ENCODE data around the gene ZNF292. TPM values are rescaled to one million over a fixed set of nuclear protein-coding genes. Genes with fewer than 3 reads are reported as not detected.
"Not testable (repeated sequence)": the region's sequence is repeated elsewhere in the genome, so short reads cannot be mapped to it uniquely, and the experiment has no call there.

ZNF292 gene
- total and polyA plus RNA-seq, 8 donors: 1.9 to 106 (median 21.1) TPM

DNA sequence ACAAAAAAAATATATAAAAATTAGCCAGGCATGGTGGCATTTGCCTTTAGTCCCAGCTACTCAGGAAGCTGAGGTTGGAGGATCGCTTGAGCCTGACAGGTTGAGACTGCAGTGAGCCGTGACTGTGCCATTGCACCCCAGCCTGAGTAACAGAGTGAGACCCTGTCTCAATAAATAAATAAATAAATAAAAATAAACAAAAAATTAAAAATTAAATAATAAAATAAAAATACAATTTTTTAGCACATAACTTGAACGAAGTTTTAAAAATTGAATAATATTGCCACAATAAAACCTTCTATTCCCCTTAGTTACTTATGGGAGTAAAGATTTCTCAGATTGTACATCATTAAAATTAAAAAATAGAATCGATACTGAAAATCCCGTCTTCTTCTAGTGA lies 31.3 kb upstream of the ZNF292 start:
- Histone ChIP-seq H3K36me3 (no peaks in the 10 kb centered on the region), H3K4me1 (peaks cover 0 to 4% (median 0%) of the 10 kb centered on the region in 4 donors), H3K9me3 (peaks cover 0 to 10% (median 7%) of the 10 kb centered on the region in 4 donors), H3K27me3 (peaks cover 0 to 23% (median 7%) of the 10 kb centered on the region in 3 donors), H3K27ac (no peak overlapping the region), H3K4me3 (no peak overlapping the region)
- intact Hi-C loops (cut with DNase I; ENCODE audit: low total_unique reads): no loop called here
- 92 to 97% (median 95%) methylated on average over 5 of the region's 5 CpGs for WGBS, 5 donors
- TF ChIP-seq POLR2A (IDR thresholded peaks at IDR 0.05) (no peak), POLR2AphosphoS5 (IDR thresholded peaks at IDR 0.05) (no peak), EP300 (IDR thresholded peaks at IDR 0.05) (no peak)
- TF ChIP-seq, protein P1, sequence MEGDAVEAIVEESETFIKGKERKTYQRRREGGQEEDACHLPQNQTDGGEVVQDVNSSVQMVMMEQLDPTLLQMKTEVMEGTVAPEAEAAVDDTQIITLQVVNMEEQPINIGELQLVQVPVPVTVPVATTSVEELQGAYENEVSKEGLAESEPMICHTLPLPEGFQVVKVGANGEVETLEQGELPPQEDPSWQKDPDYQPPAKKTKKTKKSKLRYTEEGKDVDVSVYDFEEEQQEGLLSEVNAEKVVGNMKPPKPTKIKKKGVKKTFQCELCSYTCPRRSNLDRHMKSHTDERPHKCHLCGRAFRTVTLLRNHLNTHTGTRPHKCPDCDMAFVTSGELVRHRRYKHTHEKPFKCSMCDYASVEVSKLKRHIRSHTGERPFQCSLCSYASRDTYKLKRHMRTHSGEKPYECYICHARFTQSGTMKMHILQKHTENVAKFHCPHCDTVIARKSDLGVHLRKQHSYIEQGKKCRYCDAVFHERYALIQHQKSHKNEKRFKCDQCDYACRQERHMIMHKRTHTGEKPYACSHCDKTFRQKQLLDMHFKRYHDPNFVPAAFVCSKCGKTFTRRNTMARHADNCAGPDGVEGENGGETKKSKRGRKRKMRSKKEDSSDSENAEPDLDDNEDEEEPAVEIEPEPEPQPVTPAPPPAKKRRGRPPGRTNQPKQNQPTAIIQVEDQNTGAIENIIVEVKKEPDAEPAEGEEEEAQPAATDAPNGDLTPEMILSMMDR (IDR thresholded peaks at IDR 0.05): no peak
- no peak for DNase-seq

DNA sequence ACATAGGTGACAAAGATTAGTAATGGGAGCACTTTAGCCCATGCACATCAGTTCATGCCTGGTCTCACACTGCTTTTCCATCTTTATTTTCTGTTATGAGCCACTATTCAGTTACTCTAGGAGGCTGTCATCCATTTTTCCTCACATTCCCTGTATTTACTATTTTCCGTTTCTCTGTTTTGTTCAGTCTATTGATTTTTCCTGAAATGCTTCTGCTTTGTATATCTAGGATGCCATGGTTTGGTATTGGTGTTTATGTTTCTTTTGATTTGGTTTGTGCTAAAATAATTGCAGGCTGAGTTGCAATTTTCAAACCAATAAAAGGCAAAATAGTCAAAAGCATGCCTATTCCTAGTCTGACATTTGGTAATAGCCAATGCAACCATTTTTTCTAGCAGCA lies 28.9 kb upstream of the ZNF292 start:
- no peak overlapping the region for H3K27ac ChIP-seq
- DNase-seq: no peak
- TF ChIP-seq POLR2AphosphoS5 (IDR thresholded peaks at IDR 0.05) (no peak), EP300 (IDR thresholded peaks at IDR 0.05) (no peak), POLR2A (IDR thresholded peaks at IDR 0.05) (no peak)
- TF ChIP-seq, protein P1 (IDR thresholded peaks at IDR 0.05): no peak
- H3K36me3 ChIP-seq: no peaks in the 10 kb centered on the region
- no peak overlapping the region for H3K4me3 ChIP-seq
- WGBS, 5 donors: 0 to 70% (median 35%) methylated on average over 1 of the region's 1 CpG
- H3K4me1 ChIP-seq: peaks cover 0 to 4% (median 0%) of the 10 kb centered on the region in 4 donors
- intact Hi-C loops (cut with DNase I; ENCODE audit: low total_unique reads): no loop called here
- peaks cover 0 to 23% (median 7%) of the 10 kb centered on the region in 3 donors for H3K27me3 ChIP-seq
- peaks cover 0 to 13% (median 7%) of the 10 kb centered on the region in 4 donors for H3K9me3 ChIP-seq

DNA sequence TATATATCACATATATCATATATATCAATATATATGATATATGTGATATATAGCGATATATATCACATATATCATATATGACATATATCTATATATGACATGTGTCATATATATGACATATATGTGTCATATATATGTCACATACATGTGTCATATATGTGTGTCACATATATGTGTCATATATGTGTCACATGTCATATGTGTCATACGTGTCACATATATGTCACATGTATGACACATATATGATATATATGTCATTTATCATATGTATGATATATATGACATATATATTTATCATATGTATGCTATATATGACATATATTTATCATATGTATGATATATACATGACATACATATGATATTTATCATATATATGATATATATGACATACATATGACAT lies 27.6 kb upstream of the ZNF292 start:
- no peak for DNase-seq
- H3K27ac ChIP-seq: no peak overlapping the region
- H3K4me1 ChIP-seq: peaks cover 0 to under 1% (median 0%) of the 10 kb centered on the region in 4 donors
- 82 to 93% (median 88%) methylated on average over 2 of the region's 2 CpGs for WGBS, 5 donors
- TF ChIP-seq EP300 (IDR thresholded peaks at IDR 0.05): no peak
- no peak overlapping the region for H3K4me3 ChIP-seq
- no peaks in the 10 kb centered on the region for H3K36me3 ChIP-seq
- H3K9me3 ChIP-seq: peaks cover 0 to 7% (median 0%) of the 10 kb centered on the region in 4 donors
- intact Hi-C loops (cut with DNase I; ENCODE audit: low total_unique reads): no loop called here
- peaks cover 0 to 13% (median 1%) of the 10 kb centered on the region in 3 donors for H3K27me3 ChIP-seq

DNA sequence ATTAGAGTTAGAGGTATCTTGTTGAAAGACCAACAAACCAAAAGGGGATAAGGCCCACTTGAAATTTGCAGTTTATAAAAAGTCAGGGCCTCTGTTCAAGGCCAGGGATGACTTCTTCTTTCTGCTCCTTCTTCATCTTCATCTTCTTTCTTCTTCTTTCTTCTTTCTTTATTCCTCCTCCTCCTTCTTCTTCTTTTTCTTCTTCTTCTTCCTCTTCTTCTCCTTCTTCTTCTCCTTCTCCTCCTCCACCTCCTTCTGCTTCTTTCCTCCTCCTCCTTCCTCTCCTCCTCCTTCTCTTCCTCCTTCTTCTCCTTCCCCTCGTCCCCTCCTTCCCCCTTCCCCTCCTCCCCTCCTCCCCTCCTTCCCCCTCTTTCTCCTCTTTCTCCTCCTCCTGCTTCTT lies 18.4 kb upstream of the ZNF292 start:
- peaks cover 0 to 7% (median 0%) of the 10 kb centered on the region in 3 donors for H3K27me3 ChIP-seq
- no peak overlapping the region for H3K27ac ChIP-seq
- DNase-seq: no peak
- no peak overlapping the region for H3K4me3 ChIP-seq
- TF ChIP-seq EP300 (IDR thresholded peaks at IDR 0.05) (no peak), POLR2A (IDR thresholded peaks at IDR 0.05) (no peak), POLR2AphosphoS5 (IDR thresholded peaks at IDR 0.05) (no peak)
- TF ChIP-seq, protein P1 (IDR thresholded peaks at IDR 0.05): no peak
- WGBS, 5 donors: 32 to 53% (median 36%) methylated on average over 1 of the region's 1 CpG
- H3K9me3 ChIP-seq: no peaks in the 10 kb centered on the region
- H3K4me1 ChIP-seq: no peaks in the 10 kb centered on the region
- intact Hi-C loops (cut with DNase I; ENCODE audit: low total_unique reads): loop anchor here (10.0 kb wide), 1 partner anchor 108 kb away; no protein-coding TSS in a partner anchor
- no peaks in the 10 kb centered on the region for H3K36me3 ChIP-seq

DNA sequence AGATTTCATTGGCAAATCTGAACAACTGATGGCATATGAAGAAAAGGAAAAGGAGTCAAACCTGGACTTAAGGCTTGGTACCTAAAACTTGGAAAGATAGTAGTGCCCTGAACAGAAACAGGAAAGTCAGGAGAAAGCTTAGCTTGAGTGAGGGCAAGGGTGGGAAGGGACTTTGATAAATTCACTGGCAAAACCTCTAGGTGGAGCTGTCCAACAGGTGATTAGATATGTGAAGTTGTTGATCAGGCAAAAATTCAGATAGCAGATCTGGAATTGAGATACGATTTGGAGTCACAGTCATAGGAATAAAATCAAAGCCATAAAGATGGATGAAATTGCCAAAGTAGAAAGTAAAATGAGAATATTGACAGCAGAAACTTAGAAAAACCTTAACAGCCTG lies 16.1 kb upstream of the ZNF292 start:
- intact Hi-C loops (cut with DNase I; ENCODE audit: low total_unique reads): loop anchor here (10.0 kb wide), 1 partner anchor 106 kb away; no protein-coding TSS in a partner anchor
- 3 to 14% (median 8%) methylated on average over 1 of the region's 1 CpG for WGBS, 5 donors
- no peaks in the 10 kb centered on the region for H3K4me1 ChIP-seq
- no peaks in the 10 kb centered on the region for H3K9me3 ChIP-seq
- H3K36me3 ChIP-seq: no peaks in the 10 kb centered on the region
- TF ChIP-seq, protein P1 (IDR thresholded peaks at IDR 0.05): peak in 5 of 7 experiments; percentile 43 to 84 (median 73)
- no peak for TF ChIP-seq EP300 (IDR thresholded peaks at IDR 0.05)
- no peak for TF ChIP-seq POLR2A (IDR thresholded peaks at IDR 0.05)
- TF ChIP-seq POLR2AphosphoS5 (IDR thresholded peaks at IDR 0.05): peak in 1 of 3 donors; percentile 15
- H3K27ac ChIP-seq: no peak overlapping the region
- peaks cover 0 to 7% (median 0%) of the 10 kb centered on the region in 3 donors for H3K27me3 ChIP-seq
- peak in 1 of 2 donors; percentile 52 for DNase-seq
- H3K4me3 ChIP-seq: no peak overlapping the region

DNA sequence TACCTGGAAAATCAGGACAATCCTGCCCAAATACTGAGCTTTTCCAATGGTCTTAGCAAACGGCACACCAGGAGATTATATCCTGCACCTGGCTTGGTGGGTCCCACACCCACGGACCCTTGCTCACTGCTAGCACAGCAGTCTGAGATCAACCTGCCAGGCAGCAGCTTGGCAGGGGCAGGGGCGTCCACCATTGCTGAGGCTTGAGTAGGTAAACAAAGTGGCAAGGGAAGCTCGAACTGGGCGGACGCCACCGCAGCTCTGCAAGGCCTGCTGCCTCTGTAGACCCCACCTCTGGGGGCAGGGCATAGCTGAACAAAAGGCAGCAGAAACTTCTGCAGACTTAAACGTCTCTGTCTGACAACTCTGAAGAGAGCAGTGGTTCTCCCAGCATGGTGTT lies 15.4 kb upstream of the ZNF292 start:
- intact Hi-C loops (cut with DNase I; ENCODE audit: low total_unique reads): loop anchor here (10.0 kb wide), 1 partner anchor 105 kb away; no protein-coding TSS in a partner anchor
- not testable (repeated sequence) for H3K9me3 ChIP-seq, H3K27me3 ChIP-seq, H3K4me1 ChIP-seq, H3K36me3 ChIP-seq, H3K4me3 ChIP-seq, DNase-seq, H3K27ac ChIP-seq
- WGBS, 5 donors: 80 to 95% (median 92%) methylated on average over 7 to 8 of the region's 8 CpGs

Measured in stomach (tissue), 9 donors.